ENCODE data around the gene ZNF597.

The ZNF597 gene

GRCh38 chr16:3488801-3489200 lies 45.5 kb upstream of the ZNF597 start:
- H3K9me3 ChIP-seq (ENCODE audit: insufficient read depth, low read length) = no peaks in the 10 kb centered on the region
- H3K9me2 ChIP-seq (replicated peaks; ENCODE audit: insufficient read depth, low read length) = no peaks in the 10 kb centered on the region
- H3K79me2 ChIP-seq (ENCODE audit: insufficient read depth, low read length) = no peaks in the 10 kb centered on the region
- no peaks in the 10 kb centered on the region for H3F3A ChIP-seq (ENCODE audit: insufficient read depth)
- no peak overlapping the region for H3K4me2 ChIP-seq (ENCODE audit: low read depth, low read length, poor library complexity, severe bottlenecking)
- no peaks in the 10 kb centered on the region for H3K27me3 ChIP-seq (ENCODE audit: low read length)
- no peak for TF ChIP-seq EZH2phosphoT487 (conservative IDR thresholded peaks at IDR 0.05; ENCODE audit: low read length)
- no peak for TF ChIP-seq CTCF (IDR thresholded peaks at IDR 0.05; ENCODE audit: insufficient read depth, low read length, poor library complexity, severe bottlenecking)
- no peaks in the 10 kb centered on the region; the same call in 1 of the 2 replicates for H4K20me1 ChIP-seq (ENCODE audit: low read depth, low read length)
- no peaks in the 10 kb centered on the region for H3K36me3 ChIP-seq (ENCODE audit: low read length)
- no peak overlapping the region for H2AFZ ChIP-seq (ENCODE audit: low read depth, low read length, severe bottlenecking)
- no peak overlapping the region for H3K4me3 ChIP-seq (ENCODE audit: insufficient read depth, low read length, poor library complexity, severe bottlenecking)
- no peak overlapping the region for H3K9ac ChIP-seq (ENCODE audit: low read length)
- no peak overlapping the region for H3K27ac ChIP-seq (ENCODE audit: low read depth, low read length)

- TF ChIP-seq CTCF (IDR thresholded peaks at IDR 0.05; ENCODE audit: insufficient read depth, low read length, poor library complexity, severe bottlenecking) (no peak), EZH2phosphoT487 (conservative IDR thresholded peaks at IDR 0.05; ENCODE audit: low read length) (no peak)
- Histone ChIP-seq H3K9me2 (replicated peaks; ENCODE audit: insufficient read depth, low read length) (no peaks in the 10 kb centered on the region), H3K27ac (ENCODE audit: low read depth, low read length) (no peak overlapping the region), H2AFZ (ENCODE audit: low read depth, low read length, severe bottlenecking) (no peak overlapping the region), H3K4me3 (ENCODE audit: insufficient read depth, low read length, poor library complexity, severe bottlenecking) (no peak overlapping the region), H3K4me2 (ENCODE audit: low read depth, low read length, poor library complexity, severe bottlenecking) (no peak overlapping the region), H3K79me2 (ENCODE audit: insufficient read depth, low read length) (no peaks in the 10 kb centered on the region), H3K9ac (ENCODE audit: low read length) (no peak overlapping the region), H3K27me3 (ENCODE audit: low read length) (no peaks in the 10 kb centered on the region), H3K9me3 (ENCODE audit: insufficient read depth, low read length) (no peaks in the 10 kb centered on the region), H3F3A (ENCODE audit: insufficient read depth) (no peaks in the 10 kb centered on the region), H4K20me1 (ENCODE audit: low read depth, low read length) (no peaks in the 10 kb centered on the region; the same call in 1 of the 2 replicates), H3K36me3 (ENCODE audit: low read length) (no peaks in the 10 kb centered on the region)
These were observed 44.5 kb upstream of the ZNF597 start for GRCh38 chr16:3487521-3488410.

- H3K27me3 ChIP-seq (ENCODE audit: low read length) = no peaks in the 10 kb centered on the region
- H3K4me3 ChIP-seq (ENCODE audit: insufficient read depth, low read length, poor library complexity, severe bottlenecking) = no peak overlapping the region
- no peak overlapping the region for H2AFZ ChIP-seq (ENCODE audit: low read depth, low read length, severe bottlenecking)
- H4K20me1 ChIP-seq (ENCODE audit: low read depth, low read length) = no peaks in the 10 kb centered on the region; the same call in 1 of the 2 replicates
- no peaks in the 10 kb centered on the region for H3K79me2 ChIP-seq (ENCODE audit: insufficient read depth, low read length)
- no peaks in the 10 kb centered on the region for H3F3A ChIP-seq (ENCODE audit: insufficient read depth)
- no peak overlapping the region for H3K9ac ChIP-seq (ENCODE audit: low read length)
- H3K4me2 ChIP-seq (ENCODE audit: low read depth, low read length, poor library complexity, severe bottlenecking) = no peak overlapping the region
- no peak for TF ChIP-seq EZH2phosphoT487 (conservative IDR thresholded peaks at IDR 0.05; ENCODE audit: low read length)
- no peak for TF ChIP-seq CTCF (IDR thresholded peaks at IDR 0.05; ENCODE audit: insufficient read depth, low read length, poor library complexity, severe bottlenecking)
- H3K9me2 ChIP-seq (replicated peaks; ENCODE audit: insufficient read depth, low read length) = no peaks in the 10 kb centered on the region
- H3K27ac ChIP-seq (ENCODE audit: low read depth, low read length) = no peak overlapping the region
- H3K9me3 ChIP-seq (ENCODE audit: insufficient read depth, low read length) = no peaks in the 10 kb centered on the region
- no peaks in the 10 kb centered on the region for H3K36me3 ChIP-seq (ENCODE audit: low read length)
These were observed 43.4 kb upstream of the ZNF597 start for GRCh38 chr16:3486506-3487215.
